ENCODE results near the gene SORCS3. TPM values are rescaled to one million over a fixed set of nuclear protein-coding genes. Genes with fewer than 3 reads are reported as not detected.

The SORCS3 gene
- total and polyA plus RNA-seq, 2 of the 13 experiments (the other 11 are each of a cell fraction or from before 2014, with no cell fraction given) = 0.07 TPM; not detected in 1

DNA sequence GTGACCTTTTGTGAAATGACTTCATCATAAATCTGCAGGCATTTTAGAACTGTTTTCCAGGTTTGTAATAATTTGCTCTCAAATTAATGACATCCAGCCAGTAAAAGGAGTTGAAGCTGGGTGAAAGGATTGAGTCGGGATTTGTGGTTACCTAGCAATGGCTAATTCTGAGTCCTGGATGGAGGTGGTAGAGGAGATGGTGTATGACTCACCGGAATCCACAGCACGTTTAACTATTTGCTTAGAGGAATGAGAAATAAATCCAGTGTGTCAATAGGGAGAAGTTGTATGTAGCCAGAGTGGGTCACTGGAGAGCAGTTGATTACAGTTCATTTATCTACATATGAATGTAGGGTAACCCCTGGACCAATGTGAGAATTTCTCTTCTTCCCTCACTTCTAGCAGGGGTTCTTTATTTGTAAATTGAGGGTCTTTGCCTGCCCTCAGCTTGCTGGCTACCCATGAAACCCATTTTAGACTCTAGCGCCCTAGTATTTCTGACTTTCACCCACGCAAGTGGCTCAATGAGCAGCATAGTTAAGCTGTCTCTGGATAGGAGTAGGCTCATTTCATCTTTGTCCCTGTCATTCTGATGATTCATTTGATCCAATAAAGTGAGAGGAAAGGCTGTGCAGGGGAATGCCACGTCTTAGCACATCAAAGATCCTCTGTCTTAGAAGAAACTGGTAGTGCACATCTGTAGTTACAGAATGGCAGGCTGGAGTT is 547.8 kb downstream of the SORCS3 start:
- Histone ChIP-seq H3K79me2 (ENCODE audit: insufficient read depth, low read length) (no peaks in the 10 kb centered on the region), H3K4me1 (ENCODE audit: insufficient read depth, low read length) (no peaks in the 10 kb centered on the region), H3K4me3 (replicated peaks in 1 of 3; ENCODE audit: insufficient read depth in 1 of 3, low read depth in 2 of 3, low read length in 3 of 3) (no peak overlapping the region), H4K20me1 (ENCODE audit: insufficient read depth, low read length) (no peaks in the 10 kb centered on the region), H3K27ac (ENCODE audit: extremely low read length, insufficient read depth, low read length) (no peak overlapping the region), H3K9me3 (ENCODE audit: low read length) (peaks cover 50% of the 10 kb centered on the region), H2AFZ (ENCODE audit: low read length) (no peak overlapping the region), H3K36me3 (replicated peaks in 1 of 2; ENCODE audit: control insufficient read depth in 1 of 2, insufficient read depth in 2 of 2, low read length in 2 of 2) (no peaks in the 10 kb centered on the region), H3K4me2 (ENCODE audit: low read depth, low read length) (no peak overlapping the region), H3K27me3 (ENCODE audit: control insufficient read depth in 1 of 2, insufficient read depth in 2 of 2, low read length in 2 of 2) (no peaks in the 10 kb centered on the region), H3K9ac (ENCODE audit: insufficient read depth, low read depth, low read length) (no peak overlapping the region)
- DNase-seq (ENCODE audit: low spot score) = peak; percentile 9
- TF ChIP-seq BHLHE40 (IDR thresholded peaks at IDR 0.05; ENCODE audit: low read length) (peak; percentile 71), MAZ (IDR thresholded peaks at IDR 0.05; ENCODE audit: borderline replicate concordance, low read depth, low read length) (no peak), MAZ (CRISPR knock-in tag; IDR thresholded peaks at IDR 0.05; ENCODE audit: low read depth) (no peak)
- BruUV-seq (replicated peaks) = no TSS peak
- intact Hi-C loops (cut with micrococcal nuclease; ENCODE audit: unreplicated experiment) = no loop called here
- ChIA-PET POLR2A (no interaction called here), CTCF (ENCODE audit: low intra/inter-chr PET ratio, low total read pairs) (no interaction called here)
- in situ Hi-C loops (cut with HindIII; ENCODE audit: extremely low pct_ligation_motif_present, low pct_unique_long_range_greater_than_20kb) = no loop called here
- 32% methylated on average over 6 of the region's 6 CpGs for WGBS (ENCODE audit: low lambda C conversion rate)
- ATAC-seq = no peak
- no peak for FAIRE-seq

- H3K4me3 ChIP-seq (replicated peaks in 1 of 3; ENCODE audit: insufficient read depth in 1 of 3, low read depth in 2 of 3, low read length in 3 of 3) = no peak overlapping the region
- no peaks in the 10 kb centered on the region for H4K20me1 ChIP-seq (ENCODE audit: insufficient read depth, low read length)
- FAIRE-seq = no peak
- H3K4me2 ChIP-seq (ENCODE audit: low read depth, low read length) = no peak overlapping the region
- H3K27ac ChIP-seq (ENCODE audit: extremely low read length, insufficient read depth, low read length) = no peak overlapping the region
- CTCF ChIA-PET (ENCODE audit: low intra/inter-chr PET ratio, low total read pairs) = no interaction called here
- no peak for ATAC-seq
- no peak overlapping the region for H2AFZ ChIP-seq (ENCODE audit: low read length)
- no peak for DNase-seq (ENCODE audit: low spot score)
- H3K9me3 ChIP-seq (ENCODE audit: low read length) = peaks cover 47% of the 10 kb centered on the region
- intact Hi-C loops (cut with micrococcal nuclease; ENCODE audit: unreplicated experiment) (no loop called here), in situ Hi-C loops (cut with HindIII; ENCODE audit: extremely low pct_ligation_motif_present, low pct_unique_long_range_greater_than_20kb) (no loop called here)
- H3K36me3 ChIP-seq (replicated peaks in 1 of 2; ENCODE audit: control insufficient read depth in 1 of 2, insufficient read depth in 2 of 2, low read length in 2 of 2) = no peaks in the 10 kb centered on the region
- TF ChIP-seq CENPBD1 (CRISPR knock-in tag; IDR thresholded peaks at IDR 0.05; ENCODE audit: borderline replicate concordance, low read depth) = no peak
- no TSS peak for BruUV-seq (replicated peaks)
- POLR2A ChIA-PET = no interaction called here
- 37% methylated on average over 2 of the region's 2 CpGs for WGBS (ENCODE audit: low lambda C conversion rate)
- H3K4me1 ChIP-seq (ENCODE audit: insufficient read depth, low read length) = no peaks in the 10 kb centered on the region
- H3K9ac ChIP-seq (ENCODE audit: insufficient read depth, low read depth, low read length) = no peak overlapping the region
- H3K27me3 ChIP-seq (ENCODE audit: control insufficient read depth in 1 of 2, insufficient read depth in 2 of 2, low read length in 2 of 2) = no peaks in the 10 kb centered on the region
- H3K79me2 ChIP-seq (ENCODE audit: insufficient read depth, low read length) = no peaks in the 10 kb centered on the region
These were observed 548.3 kb downstream of the SORCS3 start for GRCh38 chr10:105189463-105189800.

All from HepG2 (cell line).